Measurements from ENCODE around the gene UBE2B.

GRCh38 chr5:134436523-134437339 lies 65.4 kb downstream of the UBE2B start:
- TF ChIP-seq CTCF (IDR thresholded peaks at IDR 0.05) (no peak), POLR2A (IDR thresholded peaks at IDR 0.05) (no peak)

Data from stomach (tissue), 4 donors.